B cell (primary cell): Measurements from ENCODE around the gene ZNF532. TPM values are rescaled to one million over a fixed set of nuclear protein-coding genes. Genes with fewer than 3 reads are reported as not detected.

Experiments used
- ATAC-seq: fragments of 200-7000 bp; cut with Tn5 transposase; one replicate; pipeline ENCODE4 v1.10.0; 2021; ENCODE audit warnings: low read depth, mild to moderate bottlenecking, moderate number of reproducible peaks, moderate library complexity
- CTCF ChIA-PET: fragments of 350-600 bp; sonication (Branson Sonifier 250); formaldehyde crosslinking; loops from one replicate; lab custom pipeline; 2021; ENCODE audit warnings: antibody characterized with exemption, inconsistent platforms; lab: Charles Lee
- POLR2A ChIA-PET: fragments of 350-600 bp; sonication (Branson Sonifier 250); formaldehyde crosslinking; loops from one replicate; lab custom pipeline; 2021; ENCODE audit warnings: antibody characterized with exemption; lab: Charles Lee
- DNase-seq: peaks from one replicate; pipeline ENCODE4 v3.0.0; 2013
- H2AFZ ChIP-seq: 2 replicates; pipeline ENCODE4 v1.6.1; 2012; ENCODE audit warnings: mild to moderate bottlenecking, low read depth, low read length; ENCODE audit not compliant: insufficient read depth, poor library complexity, severe bottlenecking
- H3K27ac ChIP-seq, 2 donors: 1 replicate in 1 of 2; 2 replicates in 1 of 2; pipeline ENCODE4 v1.5.1; 2012 to 2013; ENCODE audit warnings: low read length in 2 of 2, mild to moderate bottlenecking in 2 of 2, moderate library complexity in 1 of 2
- H3K27me3 ChIP-seq, 4 experiments: fragments of 200-600 bp in 1 of 4; sonication (generic) in 1 of 4; replicated peaks in 1 of 4; 1 replicate in 2 of 4; 2 replicates in 2 of 4; pipeline versions ENCODE4 v1.6.1 to v1.7.0; 2013 to 2016; ENCODE audit warnings: low read length in 3 of 4, mild to moderate bottlenecking in 2 of 4, mixed read lengths in 1 of 4, moderate library complexity in 1 of 4; ENCODE audit not compliant: insufficient read depth in 4 of 4, control insufficient read depth in 3 of 4; ENCODE audit errors: control extremely low read depth in 1 of 4
- H3K36me3 ChIP-seq, 2 experiments: replicated peaks in 1 of 2; 1 replicate in 1 of 2; 2 replicates in 1 of 2; pipeline versions ENCODE4 v1.6.1 to v1.7.1; 2013; ENCODE audit warnings: low read length in 1 of 2; ENCODE audit not compliant: insufficient read depth in 2 of 2, control insufficient read depth in 1 of 2; ENCODE audit errors: control extremely low read depth in 1 of 2, extremely low read depth in 1 of 2
- H3K4me1 ChIP-seq, 2 donors: fragments of 200-600 bp in 1 of 2; sonication (generic) in 1 of 2; 1 replicate in 1 of 2; 2 replicates in 1 of 2; pipeline versions ENCODE4 v1.5.1 to v1.6.1; 2013 to 2017; ENCODE audit warnings: low read length in 2 of 2; ENCODE audit not compliant: control insufficient read depth in 2 of 2, insufficient read depth in 2 of 2
- H3K4me2 ChIP-seq: replicated peaks from 2 replicates; pipeline ENCODE3; 2012; ENCODE audit warnings: mild to moderate bottlenecking, low read depth, low read length; ENCODE audit not compliant: poor library complexity, severe bottlenecking
- H3K4me3 ChIP-seq, 5 experiments: fragments of 200-600 bp in 1 of 5; sonication (generic) in 1 of 5; 1 replicate in 3 of 5; 2 replicates in 2 of 5; pipeline versions ENCODE4 v1.5.1 to v1.7.0; 2011 to 2016; ENCODE audit warnings: low read length in 4 of 5, mild to moderate bottlenecking in 4 of 5, low read depth in 2 of 5, control low read depth in 1 of 5, moderate library complexity in 1 of 5; ENCODE audit not compliant: insufficient read depth in 1 of 5; ENCODE audit errors: control extremely low read depth in 1 of 5, extremely low read depth in 1 of 5
- H3K79me2 ChIP-seq: fragments of 200-600 bp; sonication (generic); one replicate; pipeline ENCODE4 v1.6.0; 2016; ENCODE audit warnings: low read length; ENCODE audit not compliant: control insufficient read depth, insufficient read depth
- H3K9ac ChIP-seq: fragments of 200-600 bp; sonication (generic); 2 replicates; pipeline ENCODE4 v1.6.1; 2017; ENCODE audit warnings: mild to moderate bottlenecking, low read length, moderate library complexity
- H3K9me3 ChIP-seq, 3 donors: one replicate each; pipeline versions ENCODE4 v1.6.1 to v1.7.1; 2013; ENCODE audit warnings: low read length in 2 of 3; ENCODE audit not compliant: control insufficient read depth in 2 of 3, insufficient read depth in 1 of 3; ENCODE audit errors: control extremely low read depth in 1 of 3
- H4K20me1 ChIP-seq: 2 replicates; pipeline ENCODE4 v1.6.0; 2012; ENCODE audit warnings: mild to moderate bottlenecking, low read length; ENCODE audit not compliant: insufficient read depth, control insufficient read depth, poor library complexity, severe bottlenecking
- H3K27ac Mint-ChIP-seq: one replicate; pipeline ENCODE4 v1.8.0; 2021; ENCODE audit warnings: mixed read lengths
- H3K27me3 Mint-ChIP-seq: one replicate; pipeline ENCODE4 v1.8.0; 2021; ENCODE audit warnings: mixed read lengths
- H3K4me1 Mint-ChIP-seq: one replicate; pipeline ENCODE4 v1.8.0; 2021; ENCODE audit warnings: mixed read lengths
- H3K4me3 Mint-ChIP-seq: one replicate; pipeline ENCODE4 v1.8.0; 2021; ENCODE audit warnings: mixed read lengths
- H3K9me3 Mint-ChIP-seq: one replicate; pipeline ENCODE4 v1.8.0; 2022; ENCODE audit warnings: mixed read lengths; ENCODE audit not compliant: insufficient read depth
- CTCF ChIP-seq: fragments of 200-600 bp; IDR thresholded peaks from one replicate; pipeline ENCODE4 v1.8.0; 2022; ENCODE audit warnings: antibody characterized with exemption, mild to moderate bottlenecking
- EZH2 ChIP-seq: IDR thresholded peaks from 2 replicates; pipeline ENCODE4 v1.6.1; 2012; ENCODE audit warnings: borderline replicate concordance, low read depth, mild to moderate bottlenecking, moderate library complexity, low read length; ENCODE audit not compliant: insufficient read depth, poor library complexity, severe bottlenecking
- WGBS: methylation state at CpG from one replicate; pipeline ENCODE4 v1.1.5; 2013; ENCODE audit warnings: missing lambda C conversion rate; ENCODE audit not compliant: insufficient coverage; 5-methylcytosine and 5-hydroxymethylcytosine counted together
- intact Hi-C: fragments of 100-400 bp; cut with micrococcal nuclease; formaldehyde crosslinking; loops from one replicate; pipeline ENCODE4 v1.10.0; 2022
- polyA plus RNA-seq: library from polyadenylated mRNA; depleted of rRNA; stranded (reverse); fragments of >200 nt; gene quantifications from 2 replicates; pipeline ENCODE4 v1.2.3, GENCODE V29; 2012
- total RNA-seq, 2 donors: library from RNA; stranded (reverse); fragments of 120-200 nt in 1 of 2; gene quantifications; 1 replicate in 1 of 2; 2 replicates in 1 of 2; pipeline versions ENCODE4 v1.2.3 to v1.2.4, GENCODE V29; 2013 to 2022

The ZNF532 gene
- total and polyA plus RNA-seq, 2 donors (not counting 1 experiment from before 2014, with no cell fraction given): 58.2 to 104 TPM

GRCh38 chr18:58970943-58971790, 106.5 kb downstream of the ZNF532 start:
- peaks cover 90% of the 10 kb centered on the region for H3K4me1 Mint-ChIP-seq
- H3K4me3 Mint-ChIP-seq: peak overlapping the region; percentile 58
- TF ChIP-seq EZH2: no peak
- TF ChIP-seq CTCF: no peak
- no peaks in the 10 kb centered on the region for H4K20me1 ChIP-seq
- CTCF ChIA-PET: interaction anchor here (0.9 kb wide), 1 partner anchor 75 kb away, joined by 3 read pairs; no protein-coding TSS in a partner anchor
- peak overlapping the region; percentile 33 for H3K4me2 ChIP-seq
- H3K27ac Mint-ChIP-seq: peak overlapping the region; percentile 89
- peaks cover 0 to 8% of the 10 kb centered on the region in 2 experiments for H3K36me3 ChIP-seq
- DNase-seq (peak; percentile 65), ATAC-seq (peak; percentile 59)
- no peaks in the 10 kb centered on the region for H3K9me3 Mint-ChIP-seq
- 79% methylated on average over 8 of the region's 14 CpGs for WGBS
- H3K27ac ChIP-seq: peak overlapping the region; percentile 63 to 89
- no peaks in the 10 kb centered on the region for H3K27me3 ChIP-seq
- H3K79me2 ChIP-seq: peaks cover 92% of the 10 kb centered on the region
- intact Hi-C loops: no loop called here
- no peaks in the 10 kb centered on the region for H3K27me3 Mint-ChIP-seq
- POLR2A ChIA-PET: interaction anchor here (1.0 kb wide), 1 partner anchor 25 kb away, joined by 4 read pairs; no protein-coding TSS in a partner anchor
- peak overlapping the region; percentile 21 for H2AFZ ChIP-seq
- H3K4me3 ChIP-seq: no peak overlapping the region
- H3K4me1 ChIP-seq: peaks cover 78 to 82% of the 10 kb centered on the region in 2 donors
- H3K9me3 ChIP-seq: no peaks in the 10 kb centered on the region
- H3K9ac ChIP-seq: peak overlapping the region; percentile 12
